ENCODE data around the gene RAB13. TPM values are rescaled to one million over a fixed set of nuclear protein-coding genes. Genes with fewer than 3 reads are reported as not detected.

Gene RAB13
- total RNA-seq, 5 donors from 2014 or later (not counting 1 experiment from before 2014, with no cell fraction given), result 0.91 to 3.6 (median 2.6) TPM

GRCh38 chr1:153934746-153935145 is 51.4 kb downstream of the RAB13 start:
- peaks cover 54 to 78% of the 10 kb centered on the region in 2 donors for H3K36me3 ChIP-seq (ENCODE audit: control insufficient read depth in 2 of 2, extremely low read depth in 1 of 2, insufficient read depth in 1 of 2, low read length in 1 of 2)
- DNase-seq (no peak), ATAC-seq (replicated peaks in 1 of 4) (no peak)
- H3K4me3 ChIP-seq (ENCODE audit: control insufficient read depth in 1 of 2, extremely low read depth in 1 of 2, low read length in 1 of 2), result no peak overlapping the region
- WGBS (ENCODE audit: insufficient coverage), result 97% methylated on average over 9 of the region's 9 CpGs
- ChIA-PET POLR2A (interaction anchor here in 1 of 2 donors (0.6 kb wide), 1 partner anchor 33 kb away, joined by 3 read pairs; the partner anchor contains the start of gene CREB3L4), CTCF (no interaction called here)
- no peaks in the 10 kb centered on the region for H3K27me3 ChIP-seq (replicated peaks in 1 of 2; ENCODE audit: control insufficient read depth in 2 of 2, extremely low read depth in 1 of 2, insufficient read depth in 2 of 2, low read length in 1 of 2)
- no peaks in the 10 kb centered on the region for H3K9me3 Mint-ChIP-seq
- peaks cover 0 to 8% (median 4%) of the 10 kb centered on the region in 3 donors for H3K4me1 Mint-ChIP-seq
- no peak overlapping the region for H3K27ac ChIP-seq (ENCODE audit: low read length)
- peak overlapping the region in 1 of 2 donors; percentile 16 for H3K27ac Mint-ChIP-seq
- no peaks in the 10 kb centered on the region for H3K27me3 Mint-ChIP-seq
- H3K4me1 ChIP-seq (ENCODE audit: control insufficient read depth in 1 of 2, extremely low read depth in 1 of 2, insufficient read depth in 2 of 2, low read length in 2 of 2), result peaks cover 0 to 6% of the 10 kb centered on the region in 2 experiments
- no peaks in the 10 kb centered on the region for H3K9me3 ChIP-seq
- peaks cover 45% of the 10 kb centered on the region for H3K36me3 Mint-ChIP-seq
- no peak overlapping the region for H3K4me3 Mint-ChIP-seq

- Histone ChIP-seq H3K27ac (ENCODE audit: low read length) (no peak overlapping the region), H3K9me3 (no peaks in the 10 kb centered on the region), H3K36me3 (ENCODE audit: control insufficient read depth in 2 of 2, extremely low read depth in 1 of 2, insufficient read depth in 1 of 2, low read length in 1 of 2) (peaks cover 51 to 70% of the 10 kb centered on the region in 2 donors), H3K4me1 (ENCODE audit: control insufficient read depth in 1 of 2, extremely low read depth in 1 of 2, insufficient read depth in 2 of 2, low read length in 2 of 2) (peaks cover 0 to 6% of the 10 kb centered on the region in 2 experiments), H3K27me3 (replicated peaks in 1 of 2; ENCODE audit: control insufficient read depth in 2 of 2, extremely low read depth in 1 of 2, insufficient read depth in 2 of 2, low read length in 1 of 2) (no peaks in the 10 kb centered on the region), H3K4me3 (ENCODE audit: control insufficient read depth in 1 of 2, extremely low read depth in 1 of 2, low read length in 1 of 2) (no peak overlapping the region)
- DNase-seq (no peak), ATAC-seq (replicated peaks in 1 of 4) (no peak)
- Mint-ChIP-seq H3K27ac (no peak overlapping the region), H3K27me3 (no peaks in the 10 kb centered on the region), H3K4me1 (peaks cover 0 to 8% (median 0%) of the 10 kb centered on the region in 3 donors), H3K4me3 (no peak overlapping the region), H3K9me3 (no peaks in the 10 kb centered on the region), H3K36me3 (peaks cover 38% of the 10 kb centered on the region)
- CTCF ChIA-PET, result no interaction called here
- POLR2A ChIA-PET, result interaction anchor here in 1 of 2 donors (0.6 kb wide), 1 partner anchor 218 kb away, joined by 4 read pairs; no protein-coding TSS in a partner anchor
- WGBS (ENCODE audit: insufficient coverage), result 96% methylated on average over 8 of the region's 11 CpGs
These were observed 52.2 kb downstream of the RAB13 start for GRCh38 chr1:153933955-153934354.

GRCh38 chr1:153933430-153933829 is 52.7 kb downstream of the RAB13 start:
- Mint-ChIP-seq H3K9me3 (no peaks in the 10 kb centered on the region), H3K27me3 (no peaks in the 10 kb centered on the region), H3K4me3 (no peak overlapping the region), H3K27ac (no peak overlapping the region), H3K36me3 (peaks cover 35% of the 10 kb centered on the region), H3K4me1 (peaks cover 0 to 13% (median 4%) of the 10 kb centered on the region in 3 donors)
- ATAC-seq (replicated peaks in 1 of 4) (no peak), DNase-seq (no peak)
- Histone ChIP-seq H3K9me3 (no peaks in the 10 kb centered on the region), H3K27ac (ENCODE audit: low read length) (no peak overlapping the region), H3K4me3 (ENCODE audit: control insufficient read depth in 1 of 2, extremely low read depth in 1 of 2, low read length in 1 of 2) (no peak overlapping the region), H3K4me1 (ENCODE audit: control insufficient read depth in 1 of 2, extremely low read depth in 1 of 2, insufficient read depth in 2 of 2, low read length in 2 of 2) (peaks cover 2 to 7% of the 10 kb centered on the region in 2 experiments), H3K36me3 (ENCODE audit: control insufficient read depth in 2 of 2, extremely low read depth in 1 of 2, insufficient read depth in 1 of 2, low read length in 1 of 2) (peaks cover 51 to 69% of the 10 kb centered on the region in 2 donors), H3K27me3 (replicated peaks in 1 of 2; ENCODE audit: control insufficient read depth in 2 of 2, extremely low read depth in 1 of 2, insufficient read depth in 2 of 2, low read length in 1 of 2) (no peaks in the 10 kb centered on the region)
- WGBS (ENCODE audit: insufficient coverage), result 98% methylated on average over 12 of the region's 14 CpGs
- ChIA-PET CTCF (no interaction called here), POLR2A (no interaction called here)

GRCh38 chr1:153932156-153933131 is 53.7 kb downstream of the RAB13 start:
- CTCF ChIA-PET, result no interaction called here

More at GRCh38 chr1:153932156-153933131, 53.7 kb downstream of the RAB13 start:
- ATAC-seq (replicated peaks in 1 of 4), result no peak
- H3K27me3 ChIP-seq (replicated peaks in 1 of 2; ENCODE audit: control insufficient read depth in 2 of 2, extremely low read depth in 1 of 2, insufficient read depth in 2 of 2, low read length in 1 of 2), result no peaks in the 10 kb centered on the region
- no peak overlapping the region for H3K27ac ChIP-seq (ENCODE audit: low read length)
- H3K4me3 ChIP-seq (ENCODE audit: control insufficient read depth in 1 of 2, extremely low read depth in 1 of 2, low read length in 1 of 2), result no peak overlapping the region
- no peak for DNase-seq
- peaks cover 46 to 64% of the 10 kb centered on the region in 2 donors for H3K36me3 ChIP-seq (ENCODE audit: control insufficient read depth in 2 of 2, extremely low read depth in 1 of 2, insufficient read depth in 1 of 2, low read length in 1 of 2)
- POLR2A ChIA-PET, result no interaction called here
- Mint-ChIP-seq H3K4me3 (no peak overlapping the region), H3K36me3 (peaks cover 31% of the 10 kb centered on the region), H3K4me1 (peaks cover 4 to 20% (median 8%) of the 10 kb centered on the region in 3 donors), H3K27ac (no peak overlapping the region), H3K9me3 (no peaks in the 10 kb centered on the region), H3K27me3 (no peaks in the 10 kb centered on the region)
- WGBS (ENCODE audit: insufficient coverage), result 98% methylated on average over 9 of the region's 18 CpGs
- peaks cover 2 to 6% of the 10 kb centered on the region in 2 experiments for H3K4me1 ChIP-seq (ENCODE audit: control insufficient read depth in 1 of 2, extremely low read depth in 1 of 2, insufficient read depth in 2 of 2, low read length in 2 of 2)
- no peaks in the 10 kb centered on the region for H3K9me3 ChIP-seq

Other genes with a start within 250 kb of the RAB13 start
- 10 to 100 TPM; 11.0 to 24.5 (median 18.9) TPM for gene SLC27A3, start 210.9 kb downstream of the RAB13 start, total RNA-seq
- 100 to 1,000 TPM in 3 of 5 donors, 10 to 100 TPM in 2; 94.6 to 107 (median 103) TPM for gene GATAD2B, start 63.4 kb downstream of the RAB13 start, total RNA-seq
- 100 to 1,000 TPM; 161 to 220 (median 196) TPM for gene DENND4B, start 39.6 kb downstream of the RAB13 start, total RNA-seq
- gene CRTC2, start 27.7 kb downstream of the RAB13 start, total RNA-seq, result 100 to 1,000 TPM; 108 to 153 (median 122) TPM
- gene SLC39A1, start 22.8 kb downstream of the RAB13 start, total RNA-seq, result 10 to 100 TPM; 15.1 to 22.0 (median 16.4) TPM
- 1 to 10 TPM; 3.3 to 9.0 (median 6.3) TPM for gene CREB3L4, start 18.4 kb downstream of the RAB13 start, total RNA-seq
- 100 to 1,000 TPM in 3 of 5 donors, 10 to 100 TPM in 2; 90.4 to 137 (median 129) TPM for gene JTB, start 8.7 kb downstream of the RAB13 start, total RNA-seq
- gene RPS27, start 4.4 kb upstream of the RAB13 start, total RNA-seq, result 1,000 to 10,000 TPM; 4,147 to 5,898 (median 5,716) TPM
- gene NUP210L, start 168.7 kb upstream of the RAB13 start, total RNA-seq, result under 1 TPM; 0.10 to 0.35 (median 0.18) TPM
- gene TPM3, start 205.8 kb upstream of the RAB13 start, total RNA-seq, result 100 to 1,000 TPM; 340 to 396 (median 363) TPM
- not detected for gene CFAP141, start 220.0 kb upstream of the RAB13 start, total RNA-seq
- 100 to 1,000 TPM; 175 to 240 (median 192) TPM for gene UBAP2L, start 234.6 kb upstream of the RAB13 start, total RNA-seq

All from T-cell (primary cell).